ENCODE measurements around the gene TBC1D14.

Gene TBC1D14

GRCh38 chr4:6992728-6993677 lies 83.4 kb downstream of the TBC1D14 start:
- DNase-seq = no peak

GRCh38 chr4:6996481-6996880 lies 86.9 kb downstream of the TBC1D14 start:
- DNase-seq = no peak

GRCh38 chr4:6999172-7000086 lies 89.8 kb downstream of the TBC1D14 start:
- peak in 10 of 51 donors; percentile 16 to 56 (median 28) for DNase-seq

- DNase-seq = peak in 12 of 51 donors; percentile 24 to 68 (median 33)
These were observed 91.0 kb downstream of the TBC1D14 start for GRCh38 chr4:7000421-7001176.

- DNase-seq = no peak
These were observed 91.6 kb downstream of the TBC1D14 start for GRCh38 chr4:7001271-7001670.

GRCh38 chr4:7002336-7002735 lies 92.7 kb downstream of the TBC1D14 start:
- DNase-seq = no peak

GRCh38 chr4:7003176-7003878 lies 93.7 kb downstream of the TBC1D14 start:
- no peak for DNase-seq

- no peak for DNase-seq
These were observed 94.2 kb downstream of the TBC1D14 start for GRCh38 chr4:7003879-7004240.

- DNase-seq = no peak
These were observed 94.7 kb downstream of the TBC1D14 start for GRCh38 chr4:7004331-7004730.

GRCh38 chr4:7005571-7005970 lies 95.9 kb downstream of the TBC1D14 start:
- DNase-seq = no peak

- no peak for DNase-seq
These were observed 96.8 kb downstream of the TBC1D14 start for GRCh38 chr4:7006411-7006810.

GRCh38 chr4:7007142-7007907 lies 97.7 kb downstream of the TBC1D14 start:
- DNase-seq = no peak

- DNase-seq = no peak
These were observed 98.3 kb downstream of the TBC1D14 start for GRCh38 chr4:7007944-7008343.

GRCh38 chr4:7009564-7009963 lies 99.9 kb downstream of the TBC1D14 start:
- no peak for DNase-seq

GRCh38 chr4:7013175-7013574 lies 103.5 kb downstream of the TBC1D14 start:
- DNase-seq = no peak

- DNase-seq = no peak
These were observed 105.2 kb downstream of the TBC1D14 start for GRCh38 chr4:7014815-7015214.

- DNase-seq = no peak
These were observed 105.9 kb downstream of the TBC1D14 start for GRCh38 chr4:7015383-7016035.

- no peak for DNase-seq
These were observed 106.5 kb downstream of the TBC1D14 start for GRCh38 chr4:7016086-7016485.

- no peak for DNase-seq
These were observed 106.9 kb downstream of the TBC1D14 start for GRCh38 chr4:7016512-7016911.

Measured in hypothalamus (tissue), 51 donors.